WERI-Rb-1 (cell line): ENCODE measurements around the gene SCFD2.

Experiments
- DNase-seq: peaks from one replicate; pipeline ENCODE4 v3.0.0-alpha.2; 2020
- H3K27ac ChIP-seq: fragments of 250-450 bp; sonication (Bioruptor Pico); 2 replicates; pipeline ENCODE4 v1.5.1; 2020; ENCODE audit warnings: mild to moderate bottlenecking, moderate library complexity
- H3K27me3 ChIP-seq: fragments of 250-450 bp; sonication (Bioruptor Pico); 2 replicates; pipeline ENCODE4 v1.5.1; 2021; ENCODE audit warnings: mild to moderate bottlenecking, low read depth, moderate library complexity; ENCODE audit not compliant: insufficient read depth, severe bottlenecking
- H3K36me3 ChIP-seq: fragments of 250-450 bp; sonication (Bioruptor Pico); 2 replicates; pipeline ENCODE4 v1.5.1; 2020; ENCODE audit warnings: mild to moderate bottlenecking, moderate library complexity
- H3K4me3 ChIP-seq: 2 replicates; pipeline ENCODE4 v1.5.1; 2011; ENCODE audit warnings: low read depth, mild to moderate bottlenecking, control low read depth, low read length
- H3K9me3 ChIP-seq: fragments of 250-450 bp; sonication (Bioruptor Pico); 2 replicates; pipeline ENCODE4 v1.5.1; 2021; ENCODE audit warnings: mild to moderate bottlenecking, moderate library complexity; ENCODE audit not compliant: severe bottlenecking
- CTCF ChIP-seq: IDR thresholded peaks from 2 replicates; pipeline ENCODE4 v1.5.1; 2011; ENCODE audit warnings: low read depth, mild to moderate bottlenecking, control low read depth, inconsistent platforms, low read length

Gene SCFD2

GRCh38 chr4:52936729-52937128, 429.1 kb downstream of the SCFD2 start:
- Histone ChIP-seq H3K36me3 (no peaks in the 10 kb centered on the region), H3K9me3 (no peaks in the 10 kb centered on the region), H3K27ac (no peak overlapping the region), H3K27me3 (no peaks in the 10 kb centered on the region), H3K4me3 (no peak overlapping the region)
- TF ChIP-seq CTCF = no peak
- no peak for DNase-seq

- H3K9me3 ChIP-seq = no peaks in the 10 kb centered on the region
- TF ChIP-seq CTCF = no peak
- no peaks in the 10 kb centered on the region for H3K36me3 ChIP-seq
- H3K27me3 ChIP-seq = no peaks in the 10 kb centered on the region
- no peak overlapping the region for H3K27ac ChIP-seq
- DNase-seq = no peak
- H3K4me3 ChIP-seq = no peak overlapping the region
These were observed 430.5 kb downstream of the SCFD2 start for GRCh38 chr4:52935317-52935716.

GRCh38 chr4:52933738-52934137, 432.1 kb downstream of the SCFD2 start:
- Histone ChIP-seq H3K27me3 (no peaks in the 10 kb centered on the region), H3K9me3 (no peaks in the 10 kb centered on the region), H3K36me3 (no peaks in the 10 kb centered on the region), H3K4me3 (no peak overlapping the region), H3K27ac (no peak overlapping the region)
- no peak for TF ChIP-seq CTCF
- no peak for DNase-seq

GRCh38 chr4:52932591-52933470, 433.0 kb downstream of the SCFD2 start:
- Histone ChIP-seq H3K4me3 (no peak overlapping the region), H3K36me3 (no peaks in the 10 kb centered on the region), H3K27me3 (no peaks in the 10 kb centered on the region), H3K9me3 (no peaks in the 10 kb centered on the region), H3K27ac (no peak overlapping the region)
- no peak for DNase-seq
- TF ChIP-seq CTCF = no peak

GRCh38 chr4:52931243-52931642, 434.6 kb downstream of the SCFD2 start:
- no peaks in the 10 kb centered on the region for H3K36me3 ChIP-seq
- peaks cover 13% of the 10 kb centered on the region for H3K27me3 ChIP-seq
- H3K4me3 ChIP-seq = no peak overlapping the region
- no peak for DNase-seq
- H3K27ac ChIP-seq = no peak overlapping the region
- TF ChIP-seq CTCF = no peak
- H3K9me3 ChIP-seq = no peaks in the 10 kb centered on the region
